HUDEP-2 (cell line): Measurements from ENCODE around the gene MAP7.
"Not testable (repeated sequence)": the region's sequence is repeated elsewhere in the genome, so short reads cannot be mapped to it uniquely, and the experiment has no call there.

Experiments
- DNase-seq, 76 experiments: peaks; one replicate each; lab custom pipeline; 2025; ENCODE audit not compliant: unreplicated experiment in 76 of 76; lab: John Stamatoyannopoulos, UW

MAP7 gene

DNA sequence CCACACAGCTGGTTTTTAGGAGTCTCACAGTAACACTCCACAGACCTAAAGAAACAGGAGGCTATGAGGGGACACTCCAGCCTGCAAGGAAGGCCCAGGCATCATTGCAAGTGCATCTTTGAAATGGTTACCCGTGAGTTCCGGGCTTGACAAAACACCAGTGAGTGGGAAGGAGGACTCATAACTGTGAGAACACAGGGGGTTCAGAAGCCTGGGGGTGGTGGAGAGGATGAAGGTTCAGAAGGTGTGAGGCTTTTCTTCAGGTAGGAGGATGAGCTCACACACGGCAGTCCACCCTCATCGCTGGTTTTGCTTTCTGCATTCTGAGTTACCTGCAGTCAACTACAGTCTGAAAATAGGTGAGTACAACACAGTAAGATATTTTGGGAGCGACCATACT is 39.9 kb downstream of the MAP7 start:
- DNase-seq: no peak

- DNase-seq: no peak
These were observed 41.4 kb downstream of the MAP7 start for GRCh38 chr6:136508725-136509392.

DNA sequence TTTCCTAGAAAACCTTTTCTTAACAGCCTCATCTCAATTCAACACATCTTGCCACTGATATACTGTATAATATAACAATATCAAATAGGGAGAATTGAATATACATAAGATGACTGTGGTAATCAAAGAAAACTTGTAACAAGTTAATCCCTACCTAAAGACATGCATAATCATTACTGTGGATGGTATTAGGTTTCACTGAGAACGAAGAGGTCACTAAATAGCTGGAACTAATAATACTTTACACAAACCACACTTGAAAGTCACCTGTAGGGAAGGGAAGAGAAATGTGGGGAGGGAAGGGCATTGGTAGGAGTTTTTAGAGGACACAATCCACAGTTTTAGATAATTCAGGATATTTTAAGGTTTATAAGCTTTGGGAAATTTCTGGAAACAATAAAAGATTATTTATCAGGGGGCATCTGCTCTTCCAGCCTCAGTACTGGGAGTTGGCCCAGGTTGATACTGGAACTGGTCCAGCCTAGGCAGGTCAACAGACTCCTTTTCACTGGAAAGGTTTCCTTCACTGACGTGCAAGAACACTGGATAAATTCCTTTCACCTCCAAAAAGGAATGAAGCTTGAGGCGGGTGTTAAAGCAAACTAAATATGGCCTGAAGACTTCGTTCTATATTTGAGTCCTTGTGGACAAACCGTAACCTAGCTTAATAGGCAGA is 44.0 kb downstream of the MAP7 start:
- no peak for DNase-seq

GRCh38 chr6:136503303-136504029 is 46.8 kb downstream of the MAP7 start:
- DNase-seq: no peak

DNA sequence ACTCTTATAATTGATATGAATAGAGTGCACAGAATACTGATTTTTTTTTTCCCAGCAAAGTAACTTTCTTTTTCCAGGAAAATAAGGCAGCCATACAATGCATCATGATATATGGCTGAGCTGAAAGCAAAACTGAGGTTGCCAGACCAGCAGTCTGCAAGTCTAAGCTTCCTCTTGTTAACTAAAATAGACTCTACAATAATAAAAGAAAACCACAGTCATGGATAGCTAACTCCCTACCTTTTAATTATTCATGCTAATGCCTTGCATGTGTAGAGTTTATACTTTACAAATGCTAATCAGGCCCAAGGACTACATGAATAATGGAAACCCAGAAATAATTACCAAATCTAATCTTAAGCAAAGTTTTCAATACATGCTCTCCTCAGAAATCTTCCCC is 47.4 kb downstream of the MAP7 start:
- no peak for DNase-seq

GRCh38 chr6:136501514-136501913 is 48.7 kb downstream of the MAP7 start:
- DNase-seq: no peak

DNA sequence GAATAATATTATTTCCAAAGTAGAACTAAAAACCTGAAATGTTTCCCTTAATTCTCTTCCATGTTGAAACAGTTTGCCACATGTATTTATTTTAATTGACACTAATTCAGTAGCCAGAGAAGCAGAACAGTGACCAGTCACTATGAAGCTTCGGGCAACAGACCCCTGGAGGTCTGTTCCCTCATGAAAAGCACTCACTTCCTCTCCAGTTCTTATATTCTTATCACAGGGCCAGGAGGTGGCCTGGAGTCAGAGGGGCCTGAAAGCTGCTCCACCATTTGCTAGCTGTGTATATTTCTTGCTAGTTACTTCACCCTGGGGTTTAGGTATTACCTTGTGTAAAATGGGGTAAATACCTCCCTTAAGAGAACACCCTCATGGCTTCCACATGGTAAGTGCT is 49.1 kb downstream of the MAP7 start:
- DNase-seq: no peak

GRCh38 chr6:136500414-136500813 is 49.8 kb downstream of the MAP7 start:
- no peak for DNase-seq

GRCh38 chr6:136499370-136499769 is 50.9 kb downstream of the MAP7 start:
- no peak for DNase-seq

GRCh38 chr6:136496449-136496848 is 53.8 kb downstream of the MAP7 start:
- not testable (repeated sequence) for DNase-seq

DNA sequence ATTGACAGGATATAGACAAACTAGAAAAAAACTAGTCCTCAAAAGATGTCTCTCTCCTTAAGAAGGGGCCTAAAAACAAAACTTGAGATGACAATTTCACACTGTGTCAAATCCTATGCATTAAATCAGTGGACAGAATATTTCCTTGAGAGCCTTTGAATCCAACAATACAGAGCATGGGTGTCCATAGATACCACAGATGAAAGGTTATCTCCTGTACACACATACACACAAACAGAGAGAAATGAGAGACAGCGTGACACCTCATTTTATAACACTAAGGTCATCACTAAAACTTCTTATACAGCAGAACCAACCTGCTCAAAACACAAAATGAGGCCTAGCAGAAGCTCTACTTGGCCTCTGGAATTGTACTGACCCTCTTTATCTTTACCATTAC is 55.5 kb downstream of the MAP7 start:
- DNase-seq: no peak

DNA sequence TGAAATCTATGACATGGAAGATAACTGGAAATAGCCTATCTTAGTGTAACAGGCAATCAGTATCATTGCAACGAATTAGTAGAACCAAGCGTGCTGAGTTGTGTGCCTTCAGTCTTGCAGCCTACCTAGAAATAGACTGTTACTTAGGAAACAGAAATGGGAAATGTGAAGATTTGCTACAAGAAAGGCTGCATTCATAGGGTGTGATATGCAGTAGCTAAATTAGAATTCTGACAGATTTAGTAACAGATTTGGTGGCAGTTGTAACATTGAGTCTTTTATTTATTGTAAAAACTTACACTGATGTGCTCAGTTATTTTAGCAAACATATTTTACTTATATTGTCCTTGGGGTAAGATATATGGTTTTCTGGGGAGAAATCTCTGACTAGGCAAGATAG is 56.2 kb downstream of the MAP7 start:
- no peak for DNase-seq

GRCh38 chr6:136492409-136492808 is 57.8 kb downstream of the MAP7 start:
- no peak for DNase-seq

DNA sequence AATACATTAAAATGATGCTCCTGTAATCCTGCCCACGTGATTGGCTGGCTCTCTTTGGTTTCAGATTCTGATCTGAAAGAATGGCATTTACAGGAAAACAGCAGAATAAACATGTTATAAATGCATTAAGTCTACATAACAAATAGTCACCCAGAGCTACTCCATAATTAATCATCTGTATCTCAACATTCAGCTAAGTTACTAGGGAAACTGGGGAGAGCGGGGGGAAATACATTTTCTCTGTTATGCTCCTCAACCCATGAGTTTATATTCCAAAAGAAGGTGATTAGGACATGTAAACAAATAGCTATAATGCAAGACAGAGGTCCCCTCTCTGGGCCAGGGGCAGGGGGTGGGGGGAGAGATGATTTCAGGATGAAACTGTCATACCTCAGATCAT is 58.5 kb downstream of the MAP7 start:
- no peak for DNase-seq

DNA sequence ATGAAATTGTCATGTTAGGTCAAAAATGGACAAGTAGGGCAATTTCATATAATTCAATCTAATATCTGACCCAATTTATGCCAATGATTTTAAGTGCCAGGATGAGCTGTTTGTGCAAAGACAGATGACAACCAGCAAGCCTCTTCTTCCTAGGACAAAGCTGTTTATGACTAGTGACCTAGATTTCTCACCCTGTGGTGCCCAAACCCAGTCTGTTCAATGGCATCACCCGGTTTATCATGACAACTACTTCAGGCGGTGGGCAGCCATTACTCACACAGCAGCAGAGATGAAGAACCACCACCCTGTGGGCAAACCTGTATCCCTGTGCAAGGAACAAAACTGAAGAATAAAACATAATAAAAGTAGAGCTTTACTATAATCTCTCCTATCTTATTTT is 59.0 kb downstream of the MAP7 start:
- DNase-seq: no peak

- DNase-seq: not testable (repeated sequence)
These were observed 60.6 kb downstream of the MAP7 start for GRCh38 chr6:136489689-136490033.

DNA sequence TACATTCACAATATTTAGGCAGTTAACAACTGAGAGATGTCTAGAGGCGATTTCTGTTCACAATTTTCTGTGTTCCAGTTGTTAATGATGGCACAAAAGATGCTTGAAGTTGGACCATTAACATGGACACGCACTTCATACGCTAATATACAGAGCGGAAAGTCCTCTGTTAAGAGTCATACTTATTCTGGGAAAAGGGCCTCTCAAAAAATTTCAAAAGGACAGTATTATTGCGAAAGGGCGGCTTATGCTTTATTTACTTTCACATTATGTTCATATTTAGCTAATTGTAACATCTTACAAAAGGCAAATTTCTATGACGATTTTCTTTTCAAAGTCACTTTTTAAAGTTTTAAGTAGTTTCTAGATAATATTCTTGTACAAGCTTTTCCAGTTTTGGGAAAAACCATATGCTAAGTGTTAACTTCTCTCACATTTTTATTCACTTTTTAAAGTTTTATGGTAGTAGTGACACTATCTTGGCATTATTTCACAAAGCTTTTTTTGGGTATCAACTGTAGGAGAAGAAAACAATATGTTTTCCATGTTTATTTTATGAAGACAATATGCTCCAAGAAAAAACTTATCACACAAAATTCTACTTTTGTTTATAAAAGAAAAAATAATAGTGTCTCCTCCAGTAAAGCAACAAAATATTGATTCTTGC is 62.3 kb downstream of the MAP7 start:
- no peak for DNase-seq

DNA sequence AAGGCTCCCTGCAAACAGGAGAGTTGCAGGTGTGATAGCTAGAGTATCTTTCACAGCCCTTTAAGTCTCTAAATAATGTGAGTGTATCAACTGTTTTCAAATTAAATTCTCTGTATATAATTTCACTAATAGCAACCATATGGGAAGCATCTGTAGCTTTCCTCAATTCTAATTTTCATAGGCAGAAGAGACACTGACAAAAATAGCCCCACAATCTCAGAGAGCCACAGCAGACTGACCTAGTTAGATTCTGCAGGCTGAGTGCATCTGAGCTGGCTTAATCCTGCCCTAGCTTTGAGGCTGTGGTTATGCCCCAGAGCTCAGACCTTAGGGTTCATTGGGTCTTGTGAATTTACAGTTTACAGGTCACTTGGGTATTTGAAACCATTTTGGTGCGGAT is 63.9 kb downstream of the MAP7 start:
- DNase-seq: no peak

DNA sequence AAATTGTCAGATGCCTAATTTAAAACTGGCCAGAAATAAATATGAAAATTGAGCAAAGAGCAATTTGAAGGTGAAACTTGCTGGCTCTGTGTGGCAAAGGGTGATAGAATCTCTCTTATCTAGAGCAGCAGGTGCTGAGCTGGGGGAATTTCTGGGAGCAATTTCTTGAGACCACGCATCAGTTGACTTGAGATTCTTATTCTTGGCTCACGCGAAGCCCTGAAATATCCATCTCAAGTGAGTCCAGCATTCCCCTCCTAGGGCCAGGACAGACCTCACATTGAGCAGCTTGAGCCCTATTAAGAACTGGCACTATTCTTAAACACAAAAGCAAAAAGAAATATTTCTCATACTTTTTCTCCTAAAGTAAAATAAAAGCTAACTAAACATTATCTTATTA is 66.3 kb downstream of the MAP7 start:
- DNase-seq: no peak

- not testable (repeated sequence) for DNase-seq
These were observed 67.2 kb downstream of the MAP7 start for GRCh38 chr6:136483005-136483404.

GRCh38 chr6:136477548-136477947 is 72.7 kb downstream of the MAP7 start:
- DNase-seq: no peak

- no peak for DNase-seq
These were observed 74.5 kb downstream of the MAP7 start for GRCh38 chr6:136475686-136476085.
